Type B pancreatic cell (in vitro differentiated cells): ENCODE data around the gene H2AZ2. TPM values are rescaled to one million over a fixed set of nuclear protein-coding genes. Genes with fewer than 3 reads are reported as not detected.

Experiments
- DNase-seq: peaks from one replicate; pipeline ENCODE4 v3.0.0; 2021; ENCODE audit warnings: mixed read lengths; ENCODE audit not compliant: unreplicated experiment; ENCODE audit errors: extremely low spot score
- H3K27ac Mint-ChIP-seq: 2 replicates; pipeline ENCODE4 v1.8.0; 2021; ENCODE audit warnings: mild to moderate bottlenecking, mixed read lengths
- H3K27me3 Mint-ChIP-seq: 2 replicates; pipeline ENCODE4 v1.8.0; 2021; ENCODE audit warnings: mixed read lengths
- H3K36me3 Mint-ChIP-seq: 2 replicates; pipeline ENCODE4 v1.8.0; 2021; ENCODE audit warnings: mixed read lengths
- H3K4me1 Mint-ChIP-seq: one replicate; pipeline ENCODE4 v1.8.0; 2021; ENCODE audit warnings: mixed read lengths; ENCODE audit not compliant: unreplicated experiment
- H3K4me3 Mint-ChIP-seq: 2 replicates; pipeline ENCODE4 v1.8.0; 2021; ENCODE audit warnings: mild to moderate bottlenecking, mixed read lengths
- H3K9me3 Mint-ChIP-seq: 2 replicates; pipeline ENCODE4 v1.8.0; 2021; ENCODE audit warnings: mixed read lengths
- total RNA-seq: library from RNA; stranded (reverse); gene quantifications from 2 replicates; pipeline ENCODE4 v1.2.1, GENCODE V29; 2021; ENCODE audit warnings: low replicate concordance
- TF ChIP-seq, protein P1 (sequence below): fragments of 200-600 bp; sonication (generic); conservative IDR thresholded peaks from 2 replicates; pipeline ENCODE4 v1.5.0; 2021; ENCODE audit warnings: antibody characterized with exemption, mild to moderate bottlenecking

The H2AZ2 gene
- total RNA-seq, 1 donor from 2014 or later: 239 TPM

GRCh38 chr7:44883961-44884620 lies 36.2 kb upstream of the H2AZ2 start:
- no peak for DNase-seq
- peaks cover 44% of the 10 kb centered on the region for H3K4me1 Mint-ChIP-seq

GRCh38 chr7:44882899-44883298 lies 35.0 kb upstream of the H2AZ2 start:
- TF ChIP-seq, protein P1, sequence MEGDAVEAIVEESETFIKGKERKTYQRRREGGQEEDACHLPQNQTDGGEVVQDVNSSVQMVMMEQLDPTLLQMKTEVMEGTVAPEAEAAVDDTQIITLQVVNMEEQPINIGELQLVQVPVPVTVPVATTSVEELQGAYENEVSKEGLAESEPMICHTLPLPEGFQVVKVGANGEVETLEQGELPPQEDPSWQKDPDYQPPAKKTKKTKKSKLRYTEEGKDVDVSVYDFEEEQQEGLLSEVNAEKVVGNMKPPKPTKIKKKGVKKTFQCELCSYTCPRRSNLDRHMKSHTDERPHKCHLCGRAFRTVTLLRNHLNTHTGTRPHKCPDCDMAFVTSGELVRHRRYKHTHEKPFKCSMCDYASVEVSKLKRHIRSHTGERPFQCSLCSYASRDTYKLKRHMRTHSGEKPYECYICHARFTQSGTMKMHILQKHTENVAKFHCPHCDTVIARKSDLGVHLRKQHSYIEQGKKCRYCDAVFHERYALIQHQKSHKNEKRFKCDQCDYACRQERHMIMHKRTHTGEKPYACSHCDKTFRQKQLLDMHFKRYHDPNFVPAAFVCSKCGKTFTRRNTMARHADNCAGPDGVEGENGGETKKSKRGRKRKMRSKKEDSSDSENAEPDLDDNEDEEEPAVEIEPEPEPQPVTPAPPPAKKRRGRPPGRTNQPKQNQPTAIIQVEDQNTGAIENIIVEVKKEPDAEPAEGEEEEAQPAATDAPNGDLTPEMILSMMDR: no peak
- peak overlapping the region; percentile 96 for H3K27ac Mint-ChIP-seq
- peaks cover 22% of the 10 kb centered on the region for H3K36me3 Mint-ChIP-seq
- H3K4me3 Mint-ChIP-seq: peak overlapping the region; percentile 94
- no peaks in the 10 kb centered on the region for H3K27me3 Mint-ChIP-seq
- peaks cover 44% of the 10 kb centered on the region for H3K4me1 Mint-ChIP-seq
- no peaks in the 10 kb centered on the region for H3K9me3 Mint-ChIP-seq
- DNase-seq: no peak

More at GRCh38 chr7:44883961-44884620, 36.2 kb upstream of the H2AZ2 start:
- H3K4me3 Mint-ChIP-seq: peak overlapping the region; percentile 94
- no peaks in the 10 kb centered on the region for H3K9me3 Mint-ChIP-seq
- TF ChIP-seq, protein P1: no peak
- H3K27ac Mint-ChIP-seq: peak overlapping the region; percentile 96
- H3K27me3 Mint-ChIP-seq: no peaks in the 10 kb centered on the region
- peaks cover 22% of the 10 kb centered on the region for H3K36me3 Mint-ChIP-seq

- Mint-ChIP-seq H3K27me3 (no peaks in the 10 kb centered on the region), H3K27ac (peak overlapping the region; percentile 96), H3K4me1 (peaks cover 44% of the 10 kb centered on the region), H3K36me3 (peaks cover 28% of the 10 kb centered on the region), H3K4me3 (peak overlapping the region; percentile 82), H3K9me3 (no peaks in the 10 kb centered on the region)
- TF ChIP-seq, protein P1: no peak
- DNase-seq: no peak
Measured at GRCh38 chr7:44881610-44882009, 33.7 kb upstream of the H2AZ2 start.

DNA sequence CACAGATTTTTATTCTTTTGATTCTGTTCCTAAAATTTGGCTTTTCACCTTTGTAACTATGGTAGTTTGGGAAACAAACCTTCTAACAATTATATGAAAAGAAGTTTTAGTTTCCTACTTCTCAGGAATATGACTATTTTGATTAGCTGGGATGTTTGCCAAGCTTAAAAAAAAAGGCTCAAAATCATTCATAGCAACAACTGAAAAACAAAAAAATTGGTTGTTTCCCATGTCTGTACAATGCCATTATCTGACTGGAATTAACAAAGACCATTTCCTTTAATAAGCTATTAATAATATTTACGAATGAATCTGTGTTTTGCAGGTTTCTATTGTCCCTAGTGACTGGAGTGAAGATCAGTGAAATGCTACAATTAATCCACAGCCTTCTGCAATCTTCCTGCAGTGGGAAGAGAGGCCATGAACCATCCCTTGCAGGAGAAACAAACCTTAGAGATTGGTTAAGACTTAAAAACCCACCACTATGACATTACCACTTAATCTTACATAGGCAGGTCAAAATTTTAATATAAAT lies 33.2 kb upstream of the H2AZ2 start:
- H3K27me3 Mint-ChIP-seq: no peaks in the 10 kb centered on the region
- H3K4me3 Mint-ChIP-seq: peak overlapping the region; percentile 82
- TF ChIP-seq, protein P1: no peak
- peaks cover 44% of the 10 kb centered on the region for H3K4me1 Mint-ChIP-seq
- peak overlapping the region; percentile 96 for H3K27ac Mint-ChIP-seq
- H3K36me3 Mint-ChIP-seq: peaks cover 28% of the 10 kb centered on the region
- DNase-seq: no peak
- no peaks in the 10 kb centered on the region for H3K9me3 Mint-ChIP-seq

- TF ChIP-seq, protein P1: no peak
- Mint-ChIP-seq H3K36me3 (peaks cover 28% of the 10 kb centered on the region), H3K4me1 (peaks cover 39% of the 10 kb centered on the region), H3K9me3 (no peaks in the 10 kb centered on the region), H3K4me3 (peak overlapping the region; percentile 82), H3K27ac (peak overlapping the region; percentile 96), H3K27me3 (no peaks in the 10 kb centered on the region)
- DNase-seq: no peak
Measured at GRCh38 chr7:44880317-44881018, 32.6 kb upstream of the H2AZ2 start.
